Skin epidermis (tissue), 12 donors: ENCODE measurements around the gene TBC1D19.

Experiments used
- H3K27ac ChIP-seq, 21 experiments: fragments of 200-600 bp; sonication (generic) in 11 of 21; one replicate each; pipeline ENCODE4 v1.5.0; 2020; ENCODE audit warnings: mild to moderate bottlenecking in 3 of 21, inconsistent platforms in 2 of 21, moderate library complexity in 2 of 21
- H3K4me3 ChIP-seq, 7 experiments: fragments of 200-600 bp; sonication (generic) in 2 of 7; one replicate each; pipeline ENCODE4 v1.5.0; 2020; ENCODE audit warnings: inconsistent platforms in 2 of 7, mild to moderate bottlenecking in 2 of 7, moderate library complexity in 1 of 7

Gene TBC1D19

GRCh38 chr4:26764231-26764630, 180.3 kb downstream of the TBC1D19 start:
- H3K27ac ChIP-seq = no peak overlapping the region
- no peak overlapping the region for H3K4me3 ChIP-seq

GRCh38 chr4:26765515-26765914, 181.6 kb downstream of the TBC1D19 start:
- no peak overlapping the region for H3K27ac ChIP-seq
- no peak overlapping the region for H3K4me3 ChIP-seq

DNA sequence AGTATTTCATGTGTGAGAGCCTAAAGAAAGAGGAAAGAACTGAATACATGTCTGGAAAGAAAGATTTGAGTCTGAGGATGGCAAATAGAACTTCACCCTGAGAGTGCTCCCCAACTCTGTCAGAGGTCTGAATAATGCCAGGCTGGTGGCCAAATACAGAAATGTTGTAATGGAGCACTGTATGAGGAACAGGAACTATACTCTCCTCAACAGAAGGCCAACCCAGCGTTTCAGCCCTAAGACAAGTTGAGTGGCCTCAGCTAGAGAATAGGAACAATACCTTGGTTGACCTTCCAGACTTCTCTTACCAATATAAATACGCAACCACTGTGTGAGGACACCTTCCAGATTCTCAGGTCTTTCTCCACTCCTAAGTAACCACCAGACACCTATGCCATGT, 182.3 kb downstream of the TBC1D19 start:
- H3K27ac ChIP-seq = no peak overlapping the region
- H3K4me3 ChIP-seq = no peak overlapping the region

GRCh38 chr4:26772096-26772873, 188.4 kb downstream of the TBC1D19 start:
- no peak overlapping the region for H3K4me3 ChIP-seq
- H3K27ac ChIP-seq = no peak overlapping the region

GRCh38 chr4:26779224-26779623, 195.3 kb downstream of the TBC1D19 start:
- Histone ChIP-seq H3K27ac (peak overlapping the region in 8 of 21 experiments; percentile 15 to 71 (median 58)), H3K4me3 (no peak overlapping the region)

- peak overlapping the region in 12 of 21 experiments; percentile 3 to 71 (median 58) for H3K27ac ChIP-seq
- H3K4me3 ChIP-seq = no peak overlapping the region
Observed at GRCh38 chr4:26779674-26780073, 195.8 kb downstream of the TBC1D19 start.

GRCh38 chr4:26780539-26780938, 196.7 kb downstream of the TBC1D19 start:
- Histone ChIP-seq H3K4me3 (no peak overlapping the region), H3K27ac (peak overlapping the region in 14 of 21 experiments; percentile 3 to 71 (median 42))

GRCh38 chr4:26782168-26782829, 198.4 kb downstream of the TBC1D19 start:
- Histone ChIP-seq H3K4me3 (no peak overlapping the region), H3K27ac (no peak overlapping the region)

- Histone ChIP-seq H3K4me3 (no peak overlapping the region), H3K27ac (no peak overlapping the region)
Observed at GRCh38 chr4:26782830-26783202, 198.9 kb downstream of the TBC1D19 start.

DNA sequence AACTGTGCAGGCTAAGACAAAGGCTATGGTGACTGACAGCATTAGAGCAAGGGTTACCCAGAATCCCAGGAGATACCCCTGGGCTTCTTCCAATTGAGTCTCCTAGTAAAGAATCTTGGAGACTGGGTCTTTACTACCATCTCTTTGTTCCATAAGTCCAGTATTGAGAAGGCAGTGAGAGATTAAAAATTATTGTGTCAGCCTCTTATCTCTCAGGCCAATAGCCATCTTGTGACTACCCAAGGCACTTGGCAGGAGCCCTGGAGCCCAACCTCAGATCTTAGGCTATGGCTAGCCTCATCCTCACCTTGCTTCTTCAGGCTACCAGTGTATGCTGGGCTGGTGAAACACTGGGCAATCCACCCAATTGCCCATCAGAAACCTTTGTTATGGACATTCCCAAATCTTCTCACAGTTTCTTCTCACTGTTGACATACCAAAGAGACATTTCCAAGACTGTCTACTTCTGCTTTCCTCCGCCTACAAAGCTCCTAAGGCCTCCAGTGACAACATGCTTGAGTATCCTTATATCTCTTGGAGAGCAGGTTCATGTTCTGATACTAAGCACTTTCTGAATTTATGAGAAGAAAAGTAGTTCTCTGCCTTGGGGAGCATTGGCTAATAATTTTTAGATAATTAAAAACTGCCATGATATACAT, 200.5 kb downstream of the TBC1D19 start:
- Histone ChIP-seq H3K4me3 (no peak overlapping the region), H3K27ac (no peak overlapping the region)

GRCh38 chr4:26785312-26785711, 201.4 kb downstream of the TBC1D19 start:
- Histone ChIP-seq H3K4me3 (no peak overlapping the region), H3K27ac (no peak overlapping the region)

GRCh38 chr4:26785810-26786209, 201.9 kb downstream of the TBC1D19 start:
- Histone ChIP-seq H3K27ac (no peak overlapping the region), H3K4me3 (no peak overlapping the region)

GRCh38 chr4:26786916-26787315, 203.0 kb downstream of the TBC1D19 start:
- Histone ChIP-seq H3K4me3 (no peak overlapping the region), H3K27ac (peak overlapping the region in 4 of 21 experiments; percentile 17 to 50 (median 40))

GRCh38 chr4:26787461-26788340, 203.8 kb downstream of the TBC1D19 start:
- Histone ChIP-seq H3K4me3 (no peak overlapping the region), H3K27ac (peak overlapping the region in 14 of 21 experiments; percentile 12 to 68 (median 50))

GRCh38 chr4:26788341-26788733, 204.5 kb downstream of the TBC1D19 start:
- H3K27ac ChIP-seq = peak overlapping the region in 13 of 21 experiments; percentile 9 to 68 (median 50)
- H3K4me3 ChIP-seq = no peak overlapping the region

DNA sequence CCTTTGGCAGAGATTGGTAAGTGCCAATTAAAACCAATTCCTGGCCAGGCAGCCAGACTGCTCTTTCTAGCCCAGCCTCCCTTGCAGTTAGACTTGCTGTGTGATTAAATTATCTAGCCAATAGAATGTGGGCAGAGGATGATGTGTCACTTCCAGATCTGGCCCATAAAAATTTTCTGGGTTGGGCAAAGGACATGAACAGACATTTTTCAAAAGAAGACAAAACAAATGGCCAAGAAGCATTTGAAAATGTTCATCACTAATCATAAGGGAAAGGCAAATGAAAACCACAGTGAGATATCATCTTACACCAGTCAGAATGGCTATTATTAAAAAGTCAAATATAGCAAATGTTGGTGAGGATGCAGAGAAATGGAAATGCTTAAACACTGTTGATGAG, 205.3 kb downstream of the TBC1D19 start:
- Histone ChIP-seq H3K4me3 (no peak overlapping the region), H3K27ac (no peak overlapping the region)

GRCh38 chr4:26791346-26791745, 207.5 kb downstream of the TBC1D19 start:
- no peak overlapping the region for H3K27ac ChIP-seq
- H3K4me3 ChIP-seq = no peak overlapping the region

DNA sequence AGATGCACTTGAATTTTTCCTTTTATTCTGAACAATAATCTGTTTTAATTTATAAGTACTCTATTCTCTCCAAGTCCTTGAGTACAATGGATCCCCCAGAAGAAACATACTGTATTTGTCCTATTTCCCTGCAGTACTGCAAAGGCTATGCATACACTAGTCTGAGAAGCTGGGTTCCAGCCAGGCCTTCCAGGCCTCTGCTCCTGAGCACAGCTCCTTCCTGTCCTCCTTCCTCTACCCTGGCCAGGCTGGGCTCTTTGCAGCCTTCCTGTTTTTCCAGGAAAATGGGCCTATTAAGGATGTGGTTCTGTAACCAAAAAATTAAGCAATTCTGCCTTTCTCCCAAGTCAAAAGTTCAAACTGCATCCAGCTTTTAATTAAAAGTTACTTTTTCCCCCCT, 208.8 kb downstream of the TBC1D19 start:
- Histone ChIP-seq H3K4me3 (no peak overlapping the region), H3K27ac (no peak overlapping the region)

DNA sequence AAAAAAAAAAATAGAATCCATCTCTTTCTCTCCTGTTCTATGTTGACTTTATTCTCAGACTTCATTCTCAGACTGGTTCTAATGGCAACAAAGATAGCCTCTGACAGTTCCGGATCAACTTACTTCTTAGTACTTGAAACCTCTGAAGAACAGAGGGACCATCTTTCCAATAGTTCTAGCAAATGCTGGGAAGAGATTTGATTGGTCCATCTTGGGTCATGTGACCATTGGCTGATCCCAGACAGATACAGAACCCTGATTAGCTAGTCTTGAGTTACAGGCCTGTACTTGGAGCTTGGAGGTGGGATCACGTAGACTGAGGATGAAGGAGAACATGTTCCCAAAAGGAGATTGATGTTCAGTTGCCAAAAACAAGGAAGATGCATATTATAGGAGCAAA, 209.9 kb downstream of the TBC1D19 start:
- Histone ChIP-seq H3K27ac (no peak overlapping the region), H3K4me3 (no peak overlapping the region)

DNA sequence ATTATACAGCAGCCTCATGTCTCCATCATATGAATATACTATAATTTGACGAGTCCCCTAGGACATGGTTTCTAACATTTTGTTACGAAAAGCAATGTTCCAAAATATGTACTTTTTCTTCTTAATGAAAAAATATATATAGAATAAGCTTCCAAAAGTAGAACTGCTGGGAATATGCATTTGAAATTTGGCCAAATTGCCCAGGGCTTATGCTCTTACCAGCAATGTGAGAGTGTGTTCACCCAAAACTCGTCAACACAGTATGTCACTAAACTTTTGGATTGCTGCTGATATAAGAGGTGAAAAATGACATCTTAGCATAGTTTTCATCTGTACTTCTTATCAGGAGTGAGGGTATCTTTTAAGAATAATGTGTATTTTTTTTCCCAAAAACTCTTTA, 212.2 kb downstream of the TBC1D19 start:
- no peak overlapping the region for H3K27ac ChIP-seq
- no peak overlapping the region for H3K4me3 ChIP-seq
